Lower leg skin (tissue), 4 donors: ENCODE results near the gene ADAM22. TPM values are rescaled to one million over a fixed set of nuclear protein-coding genes. Genes with fewer than 3 reads are reported as not detected.

Experiments
- DNase-seq, 2 donors: peaks; one replicate each; pipeline ENCODE4 v3.0.0-alpha.2; 2019; ENCODE audit warnings: low spot score in 2 of 2
- H3K4me3 ChIP-seq: fragments of 200-600 bp; sonication (generic); 2 replicates; pipeline ENCODE4 v1.5.1; 2017; ENCODE audit warnings: mild to moderate bottlenecking, low read depth; ENCODE audit not compliant: poor library complexity, severe bottlenecking
- CTCF ChIP-seq, 3 donors: fragments of 450-650 bp; IDR thresholded peaks; one replicate each; pipeline ENCODE4 v1.5.1; 2016; ENCODE audit warnings: antibody characterized with exemption in 3 of 3, mild to moderate bottlenecking in 3 of 3, moderate library complexity in 2 of 3
- POLR2A ChIP-seq, 2 donors: fragments of 450-650 bp; IDR thresholded peaks; one replicate each; pipeline ENCODE4 v1.6.1; 2016 to 2017; ENCODE audit warnings: antibody characterized with exemption in 2 of 2, mild to moderate bottlenecking in 1 of 2, moderate library complexity in 1 of 2
- WGBS, 2 donors: methylation state at CpG; one replicate each; pipeline ENCODE4 v1.1.5; 2018; 5-methylcytosine and 5-hydroxymethylcytosine counted together
- intact Hi-C: fragments of 100-400 bp; cut with DNase I; formaldehyde crosslinking; loops from one replicate; pipeline ENCODE4 v1.15.0; 2023; ENCODE audit warnings: low total_unique reads
- total RNA-seq, 4 donors: library from RNA; depleted of rRNA; stranded (reverse); fragments of >200 nt; gene quantifications; one replicate each; pipeline ENCODE4 v1.1.0, GENCODE V29; 2016

The ADAM22 gene
- total RNA-seq, 4 donors from 2014 or later, result 0.30 to 2.1 (median 1.0) TPM

- TF ChIP-seq POLR2A (IDR thresholded peaks at IDR 0.05), result no peak
- TF ChIP-seq CTCF (IDR thresholded peaks at IDR 0.05), result no peak
- 66 to 86% methylated on average over 1 of the region's 1 CpG for WGBS, 2 donors
- no peak overlapping the region for H3K4me3 ChIP-seq
- intact Hi-C loops, result loop anchor here (5.0 kb wide), 1 partner anchor 113 kb away; no protein-coding TSS in a partner anchor
- no peak for DNase-seq
These were observed 310.2 kb downstream of the ADAM22 start for GRCh38 chr7:88244258-88244657.

Other genes starting within 250 kb of the ADAM22 start
- gene SLC25A40, start 57.9 kb upstream of the ADAM22 start, total RNA-seq, result 10 to 100 TPM; 13.6 to 37.2 (median 25.0) TPM
- gene DBF4, start 57.8 kb upstream of the ADAM22 start, total RNA-seq, result 10 to 100 TPM in 2 of 4 donors, 1 to 10 TPM in 2; 8.0 to 16.0 (median 10.5) TPM